BLaER1 treated with 17β-estradiol and CSF1 and Interleukin-3, amounts not matched to agents 10 nM and 100 nM (cell line): ENCODE measurements around the gene PRF1.

ENCODE experiments used
- H3K27ac ChIP-seq, 11 experiments: shearing (Covaris generic); formaldehyde crosslinking; 2 replicates each; pipeline ENCODE4 v1.8.1; 2022
- H3K27me3 ChIP-seq, 11 experiments: shearing (Covaris generic); formaldehyde crosslinking; 2 replicates each; pipeline ENCODE4 v1.8.1; 2022
- H3K36me3 ChIP-seq, 11 experiments: shearing (Covaris generic); formaldehyde crosslinking; 2 replicates each; pipeline ENCODE4 v1.8.1; 2022
- H3K4me1 ChIP-seq, 10 experiments: shearing (Covaris generic); formaldehyde crosslinking; 2 replicates each; pipeline ENCODE4 v1.8.1; 2022
- H3K4me2 ChIP-seq, 11 experiments: shearing (Covaris generic); formaldehyde crosslinking; 2 replicates each; pipeline ENCODE4 v1.8.1; 2022
- H3K4me3 ChIP-seq, 10 experiments: shearing (Covaris generic); formaldehyde crosslinking; 2 replicates each; pipeline ENCODE4 v1.8.1; 2022
- H3K9ac ChIP-seq, 11 experiments: shearing (Covaris generic); formaldehyde crosslinking; 2 replicates each; pipeline ENCODE4 v1.8.1; 2022
- H3K9me3 ChIP-seq, 11 experiments: shearing (Covaris generic); formaldehyde crosslinking; replicated peaks in 1 of 11; 2 replicates each; pipeline ENCODE4 v1.8.1; 2022
- H4K20me1 ChIP-seq, 11 experiments: shearing (Covaris generic); formaldehyde crosslinking; 2 replicates each; pipeline ENCODE4 v1.8.1; 2022
- Cebpa-rat ChIP-seq, 11 experiments: shearing (Covaris generic); IDR thresholded peaks; 2 replicates each; pipeline ENCODE4 v1.8.1; 2022

The PRF1 gene

DNA sequence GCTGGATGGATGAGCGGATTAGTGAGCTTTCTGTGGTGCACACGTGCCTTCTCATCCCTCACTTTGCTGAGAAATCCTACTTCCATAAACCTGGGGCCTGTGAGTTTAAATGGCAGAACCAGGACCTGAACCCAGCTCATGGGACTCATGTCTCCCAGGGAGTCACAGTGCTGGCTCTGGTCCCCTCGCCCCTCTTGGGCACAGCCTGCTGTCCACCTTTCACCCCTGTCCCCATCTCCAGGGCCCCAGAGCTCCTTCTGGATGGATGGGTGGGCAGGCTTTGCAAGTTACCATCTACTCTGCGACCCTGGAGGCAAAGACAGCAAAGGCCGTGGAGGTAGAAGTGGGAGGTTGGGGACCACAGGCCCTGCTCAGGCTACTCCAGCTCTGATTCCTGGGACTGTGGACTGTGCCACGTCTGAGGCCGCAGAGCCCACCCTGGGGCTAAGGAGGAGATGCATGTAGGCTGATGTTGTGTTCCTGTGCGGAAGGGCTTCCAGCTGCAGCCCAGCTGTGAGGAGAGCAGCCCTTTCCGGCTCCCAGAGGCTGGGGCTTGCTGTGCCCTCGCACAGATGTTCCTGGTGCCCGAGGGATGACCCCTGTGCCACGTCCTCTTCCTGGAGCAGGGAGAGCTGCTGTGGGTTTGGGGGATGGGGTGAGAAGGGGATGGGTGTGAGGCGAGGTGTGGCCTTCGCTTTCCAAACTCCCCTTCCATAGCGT lies 40.3 kb downstream of the PRF1 start:
- Histone ChIP-seq H3K4me2 (peak overlapping the region; percentile 47 to 94 (median 85)), H4K20me1 (peaks cover 0 to 69% (median 10%) of the 10 kb centered on the region in 11 experiments; a peak in 9 of 22 replicates), H3K9ac (peak overlapping the region in 8 of 11 experiments; percentile 20 to 61 (median 47); a peak in 12 of 22 replicates), H3K27me3 (no peaks in the 10 kb centered on the region), H3K27ac (peak overlapping the region in 8 of 11 experiments; percentile 44 to 75 (median 59); a peak in 15 of 22 replicates), H3K36me3 (peaks cover 0 to 29% (median 10%) of the 10 kb centered on the region in 11 experiments; a peak in 12 of 22 replicates), H3K4me3 (peak overlapping the region in 1 of 10 experiments; percentile 2; a peak in 1 of 20 replicates), H3K4me1 (peaks cover 49 to 100% (median 95%) of the 10 kb centered on the region in 10 experiments), H3K9me3 (no peaks in the 10 kb centered on the region)
- no peak for TF ChIP-seq Cebpa-rat (IDR thresholded peaks at IDR 0.05)

DNA sequence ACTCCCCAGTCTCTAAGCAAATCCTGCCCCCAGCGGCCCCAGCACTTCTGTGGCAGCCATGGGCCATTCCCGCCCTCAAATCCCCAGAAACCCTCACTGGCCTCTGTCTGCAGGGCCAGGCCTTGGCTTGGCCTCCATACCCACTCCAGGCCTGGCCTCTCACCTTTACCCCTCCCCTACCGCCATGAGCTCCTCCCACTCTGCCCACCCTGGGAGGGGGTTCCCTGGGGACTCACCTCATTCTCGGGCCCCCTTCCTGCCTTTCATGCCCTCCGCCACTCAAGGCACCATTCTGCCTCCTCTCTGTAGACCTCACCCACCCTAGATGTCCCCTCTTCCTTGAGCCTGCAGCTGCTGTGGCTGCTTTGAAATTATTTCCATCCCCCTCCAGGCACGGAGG lies 41.0 kb downstream of the PRF1 start:
- Histone ChIP-seq H3K9me3 (no peaks in the 10 kb centered on the region), H3K4me1 (peaks cover 49 to 98% (median 94%) of the 10 kb centered on the region in 10 experiments), H4K20me1 (peaks cover 0 to 69% (median 10%) of the 10 kb centered on the region in 11 experiments; a peak in 9 of 22 replicates), H3K4me2 (peak overlapping the region; percentile 47 to 94 (median 85)), H3K27ac (peak overlapping the region in 8 of 11 experiments; percentile 44 to 75 (median 59); a peak in 15 of 22 replicates), H3K4me3 (no peak overlapping the region), H3K27me3 (no peaks in the 10 kb centered on the region), H3K9ac (peak overlapping the region in 7 of 11 experiments; percentile 23 to 61 (median 53); a peak in 10 of 22 replicates), H3K36me3 (peaks cover 0 to 29% (median 10%) of the 10 kb centered on the region in 11 experiments; a peak in 13 of 22 replicates)
- TF ChIP-seq Cebpa-rat (IDR thresholded peaks at IDR 0.05): no peak

DNA sequence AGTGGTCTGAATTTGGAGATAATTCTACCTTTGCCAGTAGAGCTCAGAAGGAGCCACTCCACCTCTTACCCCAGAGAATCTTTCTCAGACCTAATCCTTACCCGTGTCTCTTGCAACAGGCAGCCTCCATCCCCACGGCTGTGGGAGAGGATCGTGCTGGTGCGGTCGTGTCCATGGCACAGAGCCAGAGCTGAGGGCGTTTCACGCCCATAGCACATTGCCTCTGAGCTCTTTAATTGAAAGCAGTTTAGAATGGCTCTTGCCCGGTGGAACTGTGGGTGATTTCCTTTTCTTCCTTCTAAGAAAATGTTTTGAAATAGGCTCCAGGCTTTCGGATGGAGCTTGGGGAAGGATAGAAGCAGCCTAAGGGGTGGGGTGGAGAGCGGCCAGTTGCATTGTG lies 41.5 kb downstream of the PRF1 start:
- H3K4me2 ChIP-seq: peak overlapping the region; percentile 47 to 94 (median 85)
- H3K9ac ChIP-seq: peak overlapping the region in 7 of 11 experiments; percentile 23 to 61 (median 43); a peak in 8 of 22 replicates
- no peaks in the 10 kb centered on the region for H3K27me3 ChIP-seq
- H4K20me1 ChIP-seq: peaks cover 0 to 69% (median 10%) of the 10 kb centered on the region in 11 experiments; a peak in 9 of 22 replicates
- no peak overlapping the region for H3K4me3 ChIP-seq
- peaks cover 48 to 94% (median 90%) of the 10 kb centered on the region in 10 experiments for H3K4me1 ChIP-seq
- peaks cover 0 to 27% (median 9%) of the 10 kb centered on the region in 11 experiments; a peak in 12 of 22 replicates for H3K36me3 ChIP-seq
- H3K27ac ChIP-seq: peak overlapping the region in 8 of 11 experiments; percentile 4 to 75 (median 59); a peak in 14 of 22 replicates
- no peaks in the 10 kb centered on the region for H3K9me3 ChIP-seq
- TF ChIP-seq Cebpa-rat (IDR thresholded peaks at IDR 0.05): no peak

DNA sequence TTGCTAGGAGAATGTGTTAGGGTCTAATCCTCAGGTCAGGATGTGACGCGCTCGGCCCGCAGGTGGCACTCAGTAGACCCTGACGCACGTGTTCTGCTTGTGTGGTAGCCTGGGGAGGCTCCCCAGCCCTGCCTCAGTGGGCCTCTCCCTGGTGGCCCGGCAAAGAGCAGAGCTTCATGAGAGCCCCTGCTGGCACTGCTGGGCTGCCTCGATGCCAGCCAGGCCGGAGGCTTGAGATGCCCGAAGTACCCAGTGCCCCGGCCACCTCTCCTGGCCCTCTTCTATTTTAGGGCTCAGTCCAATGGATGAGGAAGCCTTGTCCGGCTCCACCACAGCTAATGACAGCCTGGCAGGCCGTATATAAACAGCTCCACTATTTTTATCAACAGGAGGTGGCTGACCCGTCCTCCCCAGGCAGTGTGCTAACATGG lies 42.0 kb downstream of the PRF1 start:
- no peaks in the 10 kb centered on the region for H3K9me3 ChIP-seq
- H4K20me1 ChIP-seq: peaks cover 0 to 65% (median 10%) of the 10 kb centered on the region in 11 experiments; a peak in 9 of 22 replicates
- H3K9ac ChIP-seq: peak overlapping the region in 4 of 11 experiments; percentile 18 to 61 (median 52); a peak in 4 of 22 replicates
- H3K4me3 ChIP-seq: no peak overlapping the region
- no peak for TF ChIP-seq Cebpa-rat (IDR thresholded peaks at IDR 0.05)
- peaks cover 43 to 88% (median 84%) of the 10 kb centered on the region in 10 experiments for H3K4me1 ChIP-seq
- peak overlapping the region; percentile 47 to 94 (median 85); a peak in 21 of 22 replicates for H3K4me2 ChIP-seq
- no peaks in the 10 kb centered on the region for H3K27me3 ChIP-seq
- H3K27ac ChIP-seq: peak overlapping the region in 8 of 11 experiments; percentile 4 to 75 (median 58); a peak in 12 of 22 replicates
- H3K36me3 ChIP-seq: peaks cover 0 to 25% (median 8%) of the 10 kb centered on the region in 11 experiments; a peak in 11 of 22 replicates

DNA sequence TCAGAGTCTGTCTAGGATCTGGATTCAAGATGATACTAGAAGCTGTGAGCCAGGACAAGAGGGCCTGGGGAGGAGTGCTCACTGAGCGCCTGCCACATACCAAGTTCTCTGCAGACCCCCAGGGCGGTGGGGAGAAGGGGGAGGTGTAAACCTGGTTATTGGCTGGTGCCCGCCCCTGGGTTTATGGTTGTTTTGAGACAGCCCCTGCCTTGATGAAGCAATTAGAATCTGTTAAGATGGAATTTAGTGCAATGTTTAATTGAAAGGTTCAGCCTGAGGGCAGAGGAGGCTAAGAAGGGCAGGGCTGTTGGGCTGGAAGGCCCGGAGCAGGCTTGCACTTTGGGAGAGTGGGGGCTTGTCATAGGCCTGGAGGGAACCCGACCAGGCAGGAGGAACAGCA lies 42.7 kb downstream of the PRF1 start:
- H3K4me2 ChIP-seq: peak overlapping the region in 9 of 11 experiments; percentile 74 to 94 (median 87); a peak in 19 of 22 replicates
- TF ChIP-seq Cebpa-rat (IDR thresholded peaks at IDR 0.05): no peak

DNA sequence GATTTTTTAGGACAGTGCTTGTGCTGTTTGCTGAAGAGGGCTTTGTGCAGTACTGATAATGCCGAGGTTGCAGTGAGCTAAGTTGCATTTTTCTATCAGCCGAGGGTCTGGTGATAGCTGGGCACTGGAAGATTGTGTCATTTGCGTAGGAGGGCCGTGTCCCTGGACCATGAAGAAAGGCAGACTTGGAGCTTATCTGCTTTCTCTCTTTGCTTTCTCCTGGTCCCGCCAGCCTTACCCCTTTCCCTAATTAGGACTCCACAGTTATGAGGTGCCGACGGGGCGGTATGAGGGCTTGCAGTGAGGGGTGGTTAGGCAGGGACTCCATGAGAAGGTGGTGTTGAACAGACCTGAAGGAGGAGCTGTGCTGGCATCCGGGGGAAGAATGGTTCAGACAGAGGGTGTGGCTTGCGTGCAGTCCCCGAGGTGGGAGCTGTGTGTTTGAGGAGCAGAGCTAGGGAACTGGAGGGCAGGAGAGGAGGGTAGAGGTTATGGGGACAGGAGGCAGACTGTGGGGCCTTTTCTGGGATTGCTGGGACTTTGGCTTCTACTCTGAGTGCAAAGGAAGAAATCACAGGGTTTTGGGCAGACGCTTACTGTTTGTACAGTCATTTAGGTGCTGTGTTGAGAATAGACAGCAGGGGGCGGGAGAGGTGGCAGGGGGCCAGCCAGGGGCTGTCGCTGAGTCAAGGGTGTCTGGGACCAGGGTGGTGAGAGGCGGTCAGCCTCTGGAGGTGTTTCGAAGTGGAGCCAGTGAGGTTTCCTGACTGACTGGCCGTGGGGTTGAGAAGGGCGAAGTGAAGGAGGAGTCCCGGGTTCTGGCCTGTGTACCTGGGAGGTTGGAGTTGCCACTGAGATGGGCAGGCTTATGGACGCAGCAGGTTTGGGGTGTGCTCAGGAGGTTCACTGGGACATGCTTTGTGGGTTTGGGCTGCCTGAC lies 43.4 kb downstream of the PRF1 start:
- H3K27ac ChIP-seq: peak overlapping the region in 4 of 11 experiments; percentile 10 to 75 (median 37); a peak in 4 of 22 replicates
- no peaks in the 10 kb centered on the region for H3K27me3 ChIP-seq
- peak overlapping the region in 4 of 11 experiments; percentile 9 to 32 (median 29); a peak in 3 of 22 replicates for H3K9ac ChIP-seq
- peaks cover 0 to 22% (median 5%) of the 10 kb centered on the region in 11 experiments; a peak in 11 of 22 replicates for H3K36me3 ChIP-seq
- peak overlapping the region; percentile 52 to 94 (median 85) for H3K4me2 ChIP-seq
- TF ChIP-seq Cebpa-rat (IDR thresholded peaks at IDR 0.05): no peak
- peaks cover 0 to 54% (median 10%) of the 10 kb centered on the region in 11 experiments; a peak in 9 of 22 replicates for H4K20me1 ChIP-seq
- no peak overlapping the region for H3K4me3 ChIP-seq
- no peaks in the 10 kb centered on the region for H3K9me3 ChIP-seq
- peaks cover 33 to 74% (median 70%) of the 10 kb centered on the region in 10 experiments for H3K4me1 ChIP-seq

More for the DNA sequence above, 42.7 kb downstream of the PRF1 start:
- Histone ChIP-seq H3K27me3 (no peaks in the 10 kb centered on the region), H4K20me1 (peaks cover 0 to 61% (median 10%) of the 10 kb centered on the region in 11 experiments; a peak in 9 of 22 replicates), H3K4me3 (no peak overlapping the region), H3K36me3 (peaks cover 0 to 29% (median 8%) of the 10 kb centered on the region in 11 experiments; a peak in 11 of 22 replicates), H3K9me3 (no peaks in the 10 kb centered on the region), H3K4me1 (peaks cover 36 to 82% (median 77%) of the 10 kb centered on the region in 10 experiments), H3K27ac (peak overlapping the region in 4 of 11 experiments; percentile 10 to 75 (median 60); a peak in 5 of 22 replicates), H3K9ac (peak overlapping the region in 1 of 11 experiments; percentile 29; a peak in 1 of 22 replicates)

DNA sequence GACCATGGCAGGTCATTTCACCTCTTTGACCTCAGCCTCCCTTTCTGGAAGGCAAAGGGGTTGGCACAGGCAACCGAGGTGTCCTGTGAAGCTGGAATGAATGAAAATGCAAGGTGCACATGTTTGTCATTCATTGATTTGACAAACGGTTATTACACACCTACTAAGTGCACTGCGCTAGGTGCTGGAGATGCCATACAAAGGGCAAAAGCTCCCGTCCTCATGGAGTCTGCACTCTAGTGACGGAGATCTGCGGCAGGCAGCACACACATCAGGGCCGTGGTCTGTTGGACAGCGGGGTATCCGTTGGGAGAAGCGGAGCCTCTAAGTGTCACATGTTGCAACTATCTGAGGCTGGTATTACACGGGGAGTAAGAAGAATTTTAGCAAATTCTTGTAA lies 44.2 kb downstream of the PRF1 start:
- H3K4me2 ChIP-seq: peak overlapping the region in 9 of 11 experiments; percentile 23 to 94 (median 85); a peak in 17 of 22 replicates
- peaks cover 33 to 66% (median 62%) of the 10 kb centered on the region in 10 experiments for H3K4me1 ChIP-seq
- H3K9me3 ChIP-seq: no peaks in the 10 kb centered on the region
- no peak for TF ChIP-seq Cebpa-rat (IDR thresholded peaks at IDR 0.05)
- H3K27ac ChIP-seq: no peak overlapping the region
- H3K9ac ChIP-seq: no peak overlapping the region
- no peaks in the 10 kb centered on the region for H3K27me3 ChIP-seq
- no peak overlapping the region for H3K4me3 ChIP-seq
- H3K36me3 ChIP-seq: peaks cover 0 to 26% (median 8%) of the 10 kb centered on the region in 11 experiments; a peak in 16 of 22 replicates
- H4K20me1 ChIP-seq: peaks cover 0 to 49% (median 10%) of the 10 kb centered on the region in 11 experiments; a peak in 9 of 22 replicates

DNA sequence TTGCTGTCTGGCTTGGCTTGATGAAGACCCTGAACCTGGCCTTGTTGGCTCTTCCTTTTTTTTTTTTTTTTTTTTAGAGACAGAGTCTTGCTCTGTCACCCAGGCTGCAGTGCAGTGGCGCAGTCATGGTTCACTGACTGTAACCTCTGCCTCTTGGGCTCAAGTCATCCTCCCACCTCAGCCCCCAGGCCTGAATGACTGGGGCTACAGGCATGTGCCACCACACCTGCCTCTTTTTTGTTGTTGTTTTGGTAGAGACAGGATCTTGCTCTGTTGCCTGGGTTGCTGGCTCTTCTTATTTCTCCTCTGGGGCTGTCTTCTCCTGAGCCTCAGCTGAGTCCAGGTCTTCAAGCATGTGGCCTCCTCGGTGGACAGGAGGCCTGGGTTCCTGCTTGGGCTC lies 44.7 kb downstream of the PRF1 start:
- H4K20me1 ChIP-seq: peaks cover 0 to 49% (median 10%) of the 10 kb centered on the region in 11 experiments; a peak in 9 of 22 replicates
- H3K9ac ChIP-seq: no peak overlapping the region
- H3K9me3 ChIP-seq: no peaks in the 10 kb centered on the region
- peaks cover 33 to 62% (median 58%) of the 10 kb centered on the region in 10 experiments for H3K4me1 ChIP-seq
- peaks cover 0 to 30% (median 12%) of the 10 kb centered on the region in 11 experiments; a peak in 16 of 22 replicates for H3K36me3 ChIP-seq
- H3K4me3 ChIP-seq: no peak overlapping the region
- no peaks in the 10 kb centered on the region for H3K27me3 ChIP-seq
- no peak for TF ChIP-seq Cebpa-rat (IDR thresholded peaks at IDR 0.05)
- H3K27ac ChIP-seq: no peak overlapping the region
- H3K4me2 ChIP-seq: peak overlapping the region in 9 of 11 experiments; percentile 23 to 94 (median 85); a peak in 17 of 22 replicates
